Measurements from ENCODE around the gene OVOL2.
A peak's percentile ranks its signal among the peaks of the same experiment; 100 is the strongest.

- TF ChIP-seq CTCF (IDR thresholded peaks at IDR 0.05; ENCODE audit: low read depth, low read length, missing input control), result no peak
- no peak for TF ChIP-seq TAF1 (conservative IDR thresholded peaks at IDR 0.05)
- TF ChIP-seq JUND (IDR thresholded peaks at IDR 0.05), result peak in 1 of 2 donors; percentile 73
- TF ChIP-seq REST (IDR thresholded peaks at IDR 0.05), result peak; percentile 46
- TF ChIP-seq FOXA1 (IDR thresholded peaks at IDR 0.05), result peak; percentile 48
- peak; percentile 87 for TF ChIP-seq SP1 (IDR thresholded peaks at IDR 0.05)
- peak; percentile 31 to 38 for TF ChIP-seq RAD21 (IDR thresholded peaks at IDR 0.05)
- peak; percentile 90 for TF ChIP-seq ZBTB33 (IDR thresholded peaks at IDR 0.05)
- peak; percentile 37 for TF ChIP-seq ATF3 (IDR thresholded peaks at IDR 0.05)
- TF ChIP-seq MAX (IDR thresholded peaks at IDR 0.05), result peak; percentile 85
- peak in 1 of 2 donors; percentile 56 for TF ChIP-seq GABPA (IDR thresholded peaks at IDR 0.05 in 1 of 2, conservative IDR thresholded peaks at IDR 0.05 in 1 of 2)
- peak; percentile 63 to 86 for TF ChIP-seq RXRA (IDR thresholded peaks at IDR 0.05)
These were observed 72.2 kb downstream of the OVOL2 start for GRCh38 chr20:17985388-17986018.
